Ovary (tissue), 9 donors: Measurements from ENCODE around the gene CSMD2. TPM values are rescaled to one million over a fixed set of nuclear protein-coding genes. Genes with fewer than 3 reads are reported as not detected.

Source experiments
- DNase-seq, 5 donors: peaks; one replicate each; pipeline ENCODE4 v3.0.0-alpha.2; 2019 to 2020
- H3K27ac ChIP-seq, 2 donors: fragments of 200-600 bp; one replicate each; pipeline versions ENCODE4 v1.5.1 to v1.8.0; 2019 to 2022
- H3K27me3 ChIP-seq: fragments of 200-600 bp; one replicate; pipeline ENCODE4 v1.8.0; 2022
- H3K36me3 ChIP-seq: fragments of 200-600 bp; sonication (generic); one replicate; pipeline ENCODE4 v1.5.1; 2019
- H3K4me1 ChIP-seq: one replicate; pipeline ENCODE4 v1.8.1; 2013; ENCODE audit warnings: mild to moderate bottlenecking, moderate library complexity; ENCODE audit not compliant: insufficient read depth
- H3K4me3 ChIP-seq: fragments of 200-600 bp; sonication (generic); one replicate; pipeline ENCODE4 v1.5.1; 2017
- H3K9me3 ChIP-seq, 2 donors: fragments of 200-600 bp in 1 of 2; sonication (generic) in 1 of 2; one replicate each; pipeline versions ENCODE4 v1.5.1 to v1.8.1; 2013 to 2019; ENCODE audit warnings: mild to moderate bottlenecking in 1 of 2, moderate library complexity in 1 of 2
- EP300 ChIP-seq: sonication (generic); formaldehyde crosslinking; IDR thresholded peaks from one replicate; pipeline ENCODE4 v1.6.1; 2017; ENCODE audit warnings: antibody characterized with exemption
- POLR2A ChIP-seq: fragments of 450-650 bp; IDR thresholded peaks from one replicate; pipeline ENCODE4 v1.6.1; 2017; ENCODE audit warnings: antibody characterized with exemption, mild to moderate bottlenecking, moderate library complexity
- WGBS, 3 donors: extraction: QIAGEN DNeasy Blood & Tissue Kit in 1 of 3; methylation state at CpG; one replicate each; pipeline versions ENCODE4 v1.1.5 to v1.1.7; 2013 to 2017; 5-methylcytosine and 5-hydroxymethylcytosine counted together
- intact Hi-C, 4 donors: fragments of 100-400 bp; cut with DNase I; formaldehyde crosslinking; loops; one replicate each; pipeline versions ENCODE4 v1.11.0 to v1.15.1; 2022 to 2023
- polyA plus RNA-seq, 2 donors: library from polyadenylated mRNA; stranded (reverse); fragments of 200-250 nt in 1 of 2; fragments of 350-450 nt in 1 of 2; fragmentation: Illumina TruSeq in 1 of 2; extraction: RNeasy Lipid Tissue Mini Kit (QIAGEN cat#74804) in 1 of 2; gene quantifications; one replicate each; pipeline ENCODE4 v1.2.3, GENCODE V29; 2013 to 2014
- total RNA-seq, 7 donors: library from RNA; depleted of rRNA in 2 of 7; stranded (reverse); fragments of >200 nt in 2 of 7; fragmentation: NEBNext Ultra II Directional in 3 of 7; extraction: Animal tissue kit (Norgen Biotek cat#: 25700) in 3 of 7; gene quantifications; one replicate each; pipeline versions ENCODE4 v1.1.0 to v1.2.4, GENCODE V29; 2016 to 2023
- TF ChIP-seq, protein P1 (sequence below), 3 donors: fragments of 450-650 bp in 2 of 3; fragments of 200-600 bp in 1 of 3; IDR thresholded peaks; one replicate each; pipeline versions ENCODE4 v1.5.1 to v1.8.0; 2016 to 2022; ENCODE audit warnings: antibody characterized with exemption in 3 of 3, mild to moderate bottlenecking in 1 of 3
- donor health status: DM: no; HTN: no; CAD: no; lungs with moderate emphysema.
- donor health status: DM: no; HTN: no; CAD: no.
- donor health status: Bipolar disorder and iron deficiency.
- donor health status: DM: yes; HTN: yes; CAD: no.
- donor health status: DM: no; HTN: no; CAD: no.
- donor health status: DM: yes; HTN: yes; CAD: no.

Gene CSMD2
- total and polyA plus RNA-seq, 9 donors = 0.04 to 1.6 (median 0.18) TPM; not detected in 3

DNA sequence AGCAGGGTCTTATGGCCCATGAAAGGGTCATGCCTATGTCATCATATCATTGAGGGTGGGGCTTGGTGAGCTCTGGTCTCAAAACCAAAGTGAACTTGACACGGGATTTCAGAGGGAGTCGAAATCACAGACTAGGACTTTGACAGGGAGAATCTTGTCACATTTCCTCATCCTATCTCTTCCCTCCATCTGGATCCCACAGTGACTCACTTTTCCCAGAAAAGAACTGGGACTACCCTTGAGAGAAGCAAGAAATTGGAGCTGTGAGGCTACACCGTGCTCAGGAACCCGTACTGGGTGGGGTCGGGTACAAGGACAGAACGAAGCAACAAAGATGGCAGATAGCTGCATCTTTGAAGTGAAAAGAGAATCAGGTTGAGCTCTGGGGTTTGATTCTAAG, 623.1 kb downstream of the CSMD2 start:
- Histone ChIP-seq H3K36me3 (no peaks in the 10 kb centered on the region), H3K4me3 (no peak overlapping the region), H3K27me3 (no peaks in the 10 kb centered on the region), H3K4me1 (no peaks in the 10 kb centered on the region), H3K27ac (no peak overlapping the region), H3K9me3 (no peaks in the 10 kb centered on the region)
- 90 to 95% (median 93%) methylated on average over 6 of the region's 6 CpGs for WGBS, 3 donors
- intact Hi-C loops = no loop called here
- no peak for DNase-seq
- TF ChIP-seq EP300 = no peak
- TF ChIP-seq POLR2A = no peak
- TF ChIP-seq, protein P1, sequence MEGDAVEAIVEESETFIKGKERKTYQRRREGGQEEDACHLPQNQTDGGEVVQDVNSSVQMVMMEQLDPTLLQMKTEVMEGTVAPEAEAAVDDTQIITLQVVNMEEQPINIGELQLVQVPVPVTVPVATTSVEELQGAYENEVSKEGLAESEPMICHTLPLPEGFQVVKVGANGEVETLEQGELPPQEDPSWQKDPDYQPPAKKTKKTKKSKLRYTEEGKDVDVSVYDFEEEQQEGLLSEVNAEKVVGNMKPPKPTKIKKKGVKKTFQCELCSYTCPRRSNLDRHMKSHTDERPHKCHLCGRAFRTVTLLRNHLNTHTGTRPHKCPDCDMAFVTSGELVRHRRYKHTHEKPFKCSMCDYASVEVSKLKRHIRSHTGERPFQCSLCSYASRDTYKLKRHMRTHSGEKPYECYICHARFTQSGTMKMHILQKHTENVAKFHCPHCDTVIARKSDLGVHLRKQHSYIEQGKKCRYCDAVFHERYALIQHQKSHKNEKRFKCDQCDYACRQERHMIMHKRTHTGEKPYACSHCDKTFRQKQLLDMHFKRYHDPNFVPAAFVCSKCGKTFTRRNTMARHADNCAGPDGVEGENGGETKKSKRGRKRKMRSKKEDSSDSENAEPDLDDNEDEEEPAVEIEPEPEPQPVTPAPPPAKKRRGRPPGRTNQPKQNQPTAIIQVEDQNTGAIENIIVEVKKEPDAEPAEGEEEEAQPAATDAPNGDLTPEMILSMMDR (IDR thresholded peaks at IDR 0.05) = no peak

DNA sequence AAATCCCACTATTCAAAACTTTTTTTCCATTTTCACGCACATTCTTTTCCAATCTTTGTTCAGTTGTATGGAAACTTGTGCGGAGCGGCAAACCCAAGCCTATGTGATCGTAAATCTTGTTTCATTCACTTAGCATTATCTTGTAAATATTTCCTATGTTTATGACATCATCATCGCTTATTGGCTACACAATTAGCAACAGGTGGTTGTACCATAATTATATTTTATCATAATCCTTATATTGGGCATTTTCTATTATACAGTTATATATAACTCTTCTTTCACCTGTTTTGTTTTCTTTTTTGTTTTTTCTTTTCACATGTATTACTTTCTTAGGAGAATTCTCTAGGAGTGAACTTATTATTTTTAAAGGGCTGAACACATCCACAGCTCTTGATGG, 627.1 kb downstream of the CSMD2 start:
- no peaks in the 10 kb centered on the region for H3K4me1 ChIP-seq
- intact Hi-C loops = no loop called here
- TF ChIP-seq POLR2A (no peak), EP300 (no peak)
- TF ChIP-seq, protein P1 (IDR thresholded peaks at IDR 0.05) = no peak
- no peaks in the 10 kb centered on the region for H3K36me3 ChIP-seq
- H3K27ac ChIP-seq = no peak overlapping the region
- DNase-seq = no peak
- WGBS, 3 donors = 94 to 97% (median 96%) methylated on average over 5 of the region's 5 CpGs
- H3K4me3 ChIP-seq = no peak overlapping the region
- no peaks in the 10 kb centered on the region for H3K9me3 ChIP-seq
- no peaks in the 10 kb centered on the region for H3K27me3 ChIP-seq

DNA sequence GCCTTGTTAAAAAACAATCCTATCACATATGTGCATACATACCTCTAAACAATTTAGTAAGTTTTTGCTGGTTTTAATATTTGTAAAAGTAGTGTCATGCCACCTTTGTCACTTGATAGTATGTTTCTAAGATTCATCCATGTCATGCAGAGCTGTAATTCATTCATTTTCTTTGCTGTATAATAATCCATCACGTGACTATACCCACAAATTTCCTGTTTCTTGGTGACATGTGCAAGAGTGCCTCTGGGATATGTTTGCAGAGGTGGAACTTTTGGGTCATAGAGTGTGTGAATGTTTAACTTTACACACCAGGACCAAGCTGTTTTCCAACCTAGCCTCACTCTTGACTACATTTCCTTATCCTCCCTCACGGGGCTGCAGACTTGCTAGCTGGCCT, 629.7 kb downstream of the CSMD2 start:
- H3K4me3 ChIP-seq = no peak overlapping the region
- H3K36me3 ChIP-seq = no peaks in the 10 kb centered on the region
- no peaks in the 10 kb centered on the region for H3K9me3 ChIP-seq
- TF ChIP-seq, protein P1 (IDR thresholded peaks at IDR 0.05) = no peak
- no peak for TF ChIP-seq EP300
- no peak for TF ChIP-seq POLR2A
- no peaks in the 10 kb centered on the region for H3K4me1 ChIP-seq
- no peak for DNase-seq
- intact Hi-C loops = no loop called here
- no peak overlapping the region for H3K27ac ChIP-seq
- no peaks in the 10 kb centered on the region for H3K27me3 ChIP-seq
- 69 to 78% (median 77%) methylated on average over 2 of the region's 2 CpGs for WGBS, 3 donors

DNA sequence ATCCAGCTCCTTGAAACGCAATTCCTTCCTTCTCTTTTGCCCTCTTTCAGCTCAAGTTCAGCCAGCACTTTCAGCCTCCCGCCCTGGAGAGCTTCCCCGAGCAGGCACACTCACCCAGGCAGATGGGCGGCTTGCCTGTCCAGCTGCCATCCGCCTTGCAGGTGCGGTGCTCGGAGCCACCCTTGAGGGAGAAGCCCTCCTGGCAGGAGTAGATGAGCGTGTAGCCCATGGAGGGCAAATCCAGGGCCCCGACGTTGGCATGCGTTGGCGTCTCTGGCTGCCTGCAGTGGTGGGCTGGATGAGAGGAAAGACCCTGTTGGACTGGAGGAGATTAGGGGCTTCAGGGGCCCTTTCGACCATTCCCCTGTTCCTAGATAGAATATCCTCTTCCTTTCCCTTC, 632.1 kb downstream of the CSMD2 start:
- H3K9me3 ChIP-seq = no peaks in the 10 kb centered on the region
- H3K27me3 ChIP-seq = no peaks in the 10 kb centered on the region
- TF ChIP-seq POLR2A (no peak), EP300 (no peak)
- TF ChIP-seq, protein P1 (IDR thresholded peaks at IDR 0.05) = no peak
- no peak overlapping the region for H3K4me3 ChIP-seq
- DNase-seq = no peak
- H3K4me1 ChIP-seq = no peaks in the 10 kb centered on the region
- WGBS, 3 donors = 88 to 92% (median 89%) methylated on average over 13 of the region's 13 CpGs
- intact Hi-C loops = no loop called here
- no peak overlapping the region for H3K27ac ChIP-seq
- H3K36me3 ChIP-seq = no peaks in the 10 kb centered on the region

DNA sequence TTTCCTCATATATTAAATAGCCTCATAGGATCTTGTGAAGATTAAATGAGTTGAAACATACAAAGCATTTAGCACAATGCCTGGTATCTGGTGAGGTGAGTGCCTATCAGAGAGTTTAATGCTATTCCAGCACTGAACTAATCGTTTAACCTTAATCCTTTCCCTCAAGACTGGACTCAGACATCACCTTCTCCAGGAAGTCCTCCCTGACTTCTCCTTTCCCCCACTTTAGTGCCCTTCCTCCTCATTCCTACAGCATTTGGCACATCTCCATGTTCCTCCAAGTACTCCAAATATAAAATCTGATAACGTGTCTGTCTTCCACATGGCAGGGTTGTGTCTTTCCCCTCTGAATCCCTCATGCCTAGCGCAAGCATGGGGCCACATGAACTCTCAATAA, 632.8 kb downstream of the CSMD2 start:
- H3K27ac ChIP-seq = no peak overlapping the region
- intact Hi-C loops = no loop called here
- DNase-seq = no peak
- H3K36me3 ChIP-seq = no peaks in the 10 kb centered on the region
- H3K4me3 ChIP-seq = no peak overlapping the region
- H3K4me1 ChIP-seq = no peaks in the 10 kb centered on the region
- TF ChIP-seq, protein P1 (IDR thresholded peaks at IDR 0.05) = no peak
- no peak for TF ChIP-seq EP300
- no peak for TF ChIP-seq POLR2A
- WGBS, 3 donors = 76 to 80% (median 79%) methylated on average over 3 of the region's 3 CpGs
- H3K27me3 ChIP-seq = no peaks in the 10 kb centered on the region
- no peaks in the 10 kb centered on the region for H3K9me3 ChIP-seq
